ENCODE results near the gene ATG2B.

GRCh38 chr14:96318836-96319235, 44.3 kb downstream of the ATG2B start:
- TF ChIP-seq, protein P1, sequence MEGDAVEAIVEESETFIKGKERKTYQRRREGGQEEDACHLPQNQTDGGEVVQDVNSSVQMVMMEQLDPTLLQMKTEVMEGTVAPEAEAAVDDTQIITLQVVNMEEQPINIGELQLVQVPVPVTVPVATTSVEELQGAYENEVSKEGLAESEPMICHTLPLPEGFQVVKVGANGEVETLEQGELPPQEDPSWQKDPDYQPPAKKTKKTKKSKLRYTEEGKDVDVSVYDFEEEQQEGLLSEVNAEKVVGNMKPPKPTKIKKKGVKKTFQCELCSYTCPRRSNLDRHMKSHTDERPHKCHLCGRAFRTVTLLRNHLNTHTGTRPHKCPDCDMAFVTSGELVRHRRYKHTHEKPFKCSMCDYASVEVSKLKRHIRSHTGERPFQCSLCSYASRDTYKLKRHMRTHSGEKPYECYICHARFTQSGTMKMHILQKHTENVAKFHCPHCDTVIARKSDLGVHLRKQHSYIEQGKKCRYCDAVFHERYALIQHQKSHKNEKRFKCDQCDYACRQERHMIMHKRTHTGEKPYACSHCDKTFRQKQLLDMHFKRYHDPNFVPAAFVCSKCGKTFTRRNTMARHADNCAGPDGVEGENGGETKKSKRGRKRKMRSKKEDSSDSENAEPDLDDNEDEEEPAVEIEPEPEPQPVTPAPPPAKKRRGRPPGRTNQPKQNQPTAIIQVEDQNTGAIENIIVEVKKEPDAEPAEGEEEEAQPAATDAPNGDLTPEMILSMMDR (conservative IDR thresholded peaks at IDR 0.05; ENCODE audit: low read length): no peak
- TF ChIP-seq EZH2phosphoT487 (IDR thresholded peaks at IDR 0.05; ENCODE audit: borderline replicate concordance): no peak

Data from Loucy (cell line).